ENCODE results near the gene NADSYN1. TPM values are rescaled to one million over a fixed set of nuclear protein-coding genes. Genes with fewer than 3 reads are reported as not detected.

The NADSYN1 gene
- total RNA-seq, 1 experiment from 2014 or later: 58.2 TPM

DNA sequence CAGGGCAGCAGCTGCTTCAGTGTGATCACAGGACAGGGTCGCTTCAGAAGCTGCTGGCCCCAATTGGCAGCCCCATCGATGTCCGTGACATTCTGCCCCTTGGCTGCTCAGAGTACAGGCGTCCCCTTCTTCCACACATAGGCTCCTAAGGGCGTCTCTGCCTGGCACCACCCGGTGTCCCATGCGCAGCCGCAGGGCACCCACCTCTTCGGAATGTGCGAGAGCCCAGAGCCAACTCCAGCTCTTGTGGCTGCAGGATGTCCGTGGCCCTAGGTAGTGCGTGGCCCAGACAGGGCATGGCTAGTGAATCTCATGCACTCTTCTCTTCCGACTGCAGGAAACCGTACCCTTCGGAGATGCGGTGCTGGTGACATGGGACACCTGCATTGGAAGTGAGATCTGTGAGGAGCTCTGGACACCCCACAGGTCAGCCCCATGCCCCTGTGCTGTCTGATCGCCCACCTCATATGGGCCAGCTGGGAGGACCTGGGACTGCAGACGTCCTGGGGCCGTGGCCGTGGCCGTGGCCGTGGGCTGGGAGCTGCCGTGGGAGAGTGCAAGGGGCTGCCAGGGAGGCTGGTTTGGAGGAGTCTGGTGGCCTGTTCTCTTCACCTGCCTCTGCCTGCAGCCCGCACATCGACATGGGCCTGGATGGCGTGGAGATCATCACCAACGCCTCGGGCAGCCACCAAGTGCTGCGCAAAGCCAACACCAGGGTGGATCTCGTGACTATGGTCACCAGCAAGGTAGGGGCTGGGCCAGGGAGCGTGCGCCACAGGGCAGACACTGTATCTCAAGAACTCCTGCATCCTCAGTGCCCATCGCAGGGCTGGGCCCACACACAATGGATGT, 20.2 kb downstream of the NADSYN1 start:
- TF ChIP-seq POLR2AphosphoS5 (IDR thresholded peaks at IDR 0.05; ENCODE audit: low read depth, low read length) (no peak), TCF7L2 (IDR thresholded peaks at IDR 0.05; ENCODE audit: borderline replicate concordance, extremely low read depth, insufficient read depth, insufficient read length) (no peak), ZBTB33 (IDR thresholded peaks at IDR 0.05; ENCODE audit: extremely low read depth, insufficient replicate concordance, low read length) (no peak), EZH2 (IDR thresholded peaks at IDR 0.05) (no peak), SRF (IDR thresholded peaks at IDR 0.05; ENCODE audit: low read depth) (no peak), ELF1 (IDR thresholded peaks at IDR 0.05; ENCODE audit: borderline replicate concordance, low read depth) (no peak), ZNF274 (IDR thresholded peaks at IDR 0.05; ENCODE audit: low read depth, low read length) (no peak), EZH2phosphoT487 (IDR thresholded peaks at IDR 0.05; ENCODE audit: borderline replicate concordance) (no peak), FOSL1 (IDR thresholded peaks at IDR 0.05; ENCODE audit: low read depth) (no peak)
- TF ChIP-seq, protein P1, sequence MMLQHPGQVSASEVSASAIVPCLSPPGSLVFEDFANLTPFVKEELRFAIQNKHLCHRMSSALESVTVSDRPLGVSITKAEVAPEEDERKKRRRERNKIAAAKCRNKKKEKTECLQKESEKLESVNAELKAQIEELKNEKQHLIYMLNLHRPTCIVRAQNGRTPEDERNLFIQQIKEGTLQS (IDR thresholded peaks at IDR 0.05): no peak
- TF ChIP-seq, protein P2, sequence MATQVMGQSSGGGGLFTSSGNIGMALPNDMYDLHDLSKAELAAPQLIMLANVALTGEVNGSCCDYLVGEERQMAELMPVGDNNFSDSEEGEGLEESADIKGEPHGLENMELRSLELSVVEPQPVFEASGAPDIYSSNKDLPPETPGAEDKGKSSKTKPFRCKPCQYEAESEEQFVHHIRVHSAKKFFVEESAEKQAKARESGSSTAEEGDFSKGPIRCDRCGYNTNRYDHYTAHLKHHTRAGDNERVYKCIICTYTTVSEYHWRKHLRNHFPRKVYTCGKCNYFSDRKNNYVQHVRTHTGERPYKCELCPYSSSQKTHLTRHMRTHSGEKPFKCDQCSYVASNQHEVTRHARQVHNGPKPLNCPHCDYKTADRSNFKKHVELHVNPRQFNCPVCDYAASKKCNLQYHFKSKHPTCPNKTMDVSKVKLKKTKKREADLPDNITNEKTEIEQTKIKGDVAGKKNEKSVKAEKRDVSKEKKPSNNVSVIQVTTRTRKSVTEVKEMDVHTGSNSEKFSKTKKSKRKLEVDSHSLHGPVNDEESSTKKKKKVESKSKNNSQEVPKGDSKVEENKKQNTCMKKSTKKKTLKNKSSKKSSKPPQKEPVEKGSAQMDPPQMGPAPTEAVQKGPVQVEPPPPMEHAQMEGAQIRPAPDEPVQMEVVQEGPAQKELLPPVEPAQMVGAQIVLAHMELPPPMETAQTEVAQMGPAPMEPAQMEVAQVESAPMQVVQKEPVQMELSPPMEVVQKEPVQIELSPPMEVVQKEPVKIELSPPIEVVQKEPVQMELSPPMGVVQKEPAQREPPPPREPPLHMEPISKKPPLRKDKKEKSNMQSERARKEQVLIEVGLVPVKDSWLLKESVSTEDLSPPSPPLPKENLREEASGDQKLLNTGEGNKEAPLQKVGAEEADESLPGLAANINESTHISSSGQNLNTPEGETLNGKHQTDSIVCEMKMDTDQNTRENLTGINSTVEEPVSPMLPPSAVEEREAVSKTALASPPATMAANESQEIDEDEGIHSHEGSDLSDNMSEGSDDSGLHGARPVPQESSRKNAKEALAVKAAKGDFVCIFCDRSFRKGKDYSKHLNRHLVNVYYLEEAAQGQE (IDR thresholded peaks at IDR 0.05; ENCODE audit: low read depth): no peak
- CTCF ChIA-PET: no interaction called here
- no peaks in the 10 kb centered on the region for H4K20me1 ChIP-seq (ENCODE audit: insufficient read depth)
- H3K4me1 ChIP-seq (ENCODE audit: control insufficient read depth in 1 of 2, insufficient read depth in 2 of 2, low read length in 2 of 2): no peaks in the 10 kb centered on the region
- no peak overlapping the region for H3K9ac ChIP-seq (ENCODE audit: low read length)
- DNase-seq (ENCODE audit: low read depth, low spot score) (no peak), ATAC-seq (no peak)
- H3K4me2 ChIP-seq (ENCODE audit: low read length): no peak overlapping the region
- no peaks in the 10 kb centered on the region for H3K27me3 ChIP-seq (ENCODE audit: insufficient read depth, low read length)
- H3K27ac ChIP-seq (ENCODE audit: low read depth, low read length): no peak overlapping the region
- no TSS peak for BruUV-seq (replicated peaks)
- H3K36me3 ChIP-seq (ENCODE audit: control insufficient read depth in 1 of 2, insufficient read depth in 2 of 2, low read length in 2 of 2): peaks cover 0 to 5% of the 10 kb centered on the region in 2 experiments; a peak in 1 of 4 replicates
- no peaks in the 10 kb centered on the region for H3K9me3 ChIP-seq (ENCODE audit: control insufficient read depth in 1 of 2, insufficient read depth in 1 of 2, low read depth in 1 of 2, low read length in 2 of 2)
- intact Hi-C loops (cut with micrococcal nuclease): no loop called here
- H2AFZ ChIP-seq (ENCODE audit: low read depth, low read length, poor library complexity, severe bottlenecking): no peak overlapping the region
- POLR2A ChIA-PET: no interaction called here
- no peaks in the 10 kb centered on the region for H3K79me2 ChIP-seq (ENCODE audit: insufficient read depth, low read length)
- H3K4me3 ChIP-seq (replicated peaks in 1 of 2; ENCODE audit: low read depth in 1 of 2, low read length in 2 of 2): no peak overlapping the region
- RAD21 ChIA-PET (ENCODE audit: low non-redundant PET in 1 of 2, low total read pairs in 2 of 2, uncharacterized antibody in 2 of 2, unreplicated experiment in 2 of 2): no interaction called here
- H3K9me2 ChIP-seq (ENCODE audit: insufficient read depth): no peaks in the 10 kb centered on the region

Measured in HCT116 (cell line).